Lower lobe of right lung (tissue), 2 donors: ENCODE data around the gene NOPCHAP1. TPM values are rescaled to one million over a fixed set of nuclear protein-coding genes. Genes with fewer than 3 reads are reported as not detected.

Experiments used
- ATAC-seq, 2 donors: fragments of 200-7000 bp; cut with Tn5 transposase; one replicate each; pipeline ENCODE4 v1.9.1; 2020 to 2022; ENCODE audit warnings: mild to moderate bottlenecking in 2 of 2, moderate library complexity in 2 of 2
- DNase-seq: peaks from one replicate; pipeline ENCODE4 v3.0.0-alpha.2; 2020
- H3K27ac ChIP-seq: fragments of 200-600 bp; one replicate; pipeline ENCODE4 v1.8.0; 2022
- H3K27me3 ChIP-seq: fragments of 200-600 bp; one replicate; pipeline ENCODE4 v1.8.0; 2022; ENCODE audit warnings: low read depth
- H3K36me3 ChIP-seq: fragments of 200-600 bp; one replicate; pipeline ENCODE4 v1.8.0; 2022; ENCODE audit warnings: mild to moderate bottlenecking
- H3K4me1 ChIP-seq: fragments of 200-600 bp; one replicate; pipeline ENCODE4 v1.8.0; 2022
- H3K4me3 ChIP-seq: fragments of 200-600 bp; one replicate; pipeline ENCODE4 v1.8.0; 2022; ENCODE audit warnings: mild to moderate bottlenecking
- H3K9me3 ChIP-seq: fragments of 200-600 bp; one replicate; pipeline ENCODE4 v1.8.0; 2022
- CTCF ChIP-seq: fragments of 200-600 bp; IDR thresholded peaks from one replicate; pipeline ENCODE4 v1.8.0; 2022; ENCODE audit warnings: antibody characterized with exemption, mild to moderate bottlenecking
- intact Hi-C: fragments of 100-400 bp; cut with DNase I; formaldehyde crosslinking; loops from one replicate; pipeline ENCODE4 v1.11.0; 2022
- total RNA-seq: library from RNA; stranded (reverse); fragmentation: NEBNext Ultra II Directional; extraction: Animal tissue kit (Norgen Biotek cat#: 25700); gene quantifications from one replicate; pipeline ENCODE4 v1.2.1, GENCODE V29; 2021
- donor health status: DM: no; HTN: yes; CAD: no; lungs with severe emphysema.

Gene NOPCHAP1
- total RNA-seq, 1 donor from 2014 or later, result 11.7 TPM

GRCh38 chr12:105033851-105034250 lies 47.7 kb downstream of the NOPCHAP1 start:
- intact Hi-C loops, result no loop called here
- ATAC-seq, result no peak

More at GRCh38 chr12:105033851-105034250, 47.7 kb downstream of the NOPCHAP1 start:
- TF ChIP-seq CTCF, result no peak
- Histone ChIP-seq H3K27ac (no peak overlapping the region), H3K36me3 (no peaks in the 10 kb centered on the region), H3K27me3 (no peaks in the 10 kb centered on the region), H3K9me3 (no peaks in the 10 kb centered on the region), H3K4me1 (no peaks in the 10 kb centered on the region), H3K4me3 (no peak overlapping the region)
- DNase-seq, result no peak

Other genes with a start within 250 kb of the NOPCHAP1 start
- 24.8 TPM for gene SLC41A2, start 28.0 kb upstream of the NOPCHAP1 start, total RNA-seq
- gene ALDH1L2, start 98.1 kb downstream of the NOPCHAP1 start, total RNA-seq, result 9.7 TPM
- gene WASHC4, start 121.4 kb downstream of the NOPCHAP1 start, total RNA-seq, result 68.9 TPM
- 34.0 TPM for gene APPL2, start 249.9 kb downstream of the NOPCHAP1 start, total RNA-seq